ENCODE measurements around the gene TRABD2A. TPM values are rescaled to one million over a fixed set of nuclear protein-coding genes. Genes with fewer than 3 reads are reported as not detected.

The TRABD2A gene
- total RNA-seq, 1 donor from 2014 or later = 0.52 TPM

- DNase-seq (ENCODE audit: low spot score) = peak; percentile 69
These were observed 23.9 kb upstream of the TRABD2A start for GRCh38 chr2:84904717-84905174.

GRCh38 chr2:84904151-84904550 lies 23.3 kb upstream of the TRABD2A start:
- no peak for DNase-seq (ENCODE audit: low spot score)

GRCh38 chr2:84902526-84902925 lies 21.6 kb upstream of the TRABD2A start:
- DNase-seq (ENCODE audit: low spot score) = no peak

- DNase-seq (ENCODE audit: low spot score) = no peak
These were observed 20.8 kb upstream of the TRABD2A start for GRCh38 chr2:84901593-84902120.

GRCh38 chr2:84900971-84901370 lies 20.1 kb upstream of the TRABD2A start:
- no peak for DNase-seq (ENCODE audit: low spot score)

- no peak for DNase-seq (ENCODE audit: low spot score)
These were observed 18.7 kb upstream of the TRABD2A start for GRCh38 chr2:84899304-84900204.

- DNase-seq (ENCODE audit: low spot score) = no peak
These were observed 16.9 kb upstream of the TRABD2A start for GRCh38 chr2:84897773-84898172.

- no peak for DNase-seq (ENCODE audit: low spot score)
These were observed 15.7 kb upstream of the TRABD2A start for GRCh38 chr2:84896567-84896966.

- no peak for DNase-seq (ENCODE audit: low spot score)
These were observed 14.1 kb upstream of the TRABD2A start for GRCh38 chr2:84894758-84895520.

- DNase-seq (ENCODE audit: low spot score) = no peak
These were observed 13.3 kb upstream of the TRABD2A start for GRCh38 chr2:84894131-84894586.

- no peak for DNase-seq (ENCODE audit: low spot score)
These were observed 10.6 kb upstream of the TRABD2A start for GRCh38 chr2:84891355-84892010.

- DNase-seq (ENCODE audit: low spot score) = no peak
These were observed 8.4 kb upstream of the TRABD2A start for GRCh38 chr2:84889332-84889731.

- peak; percentile 38 for DNase-seq (ENCODE audit: low spot score)
These were observed 7.8 kb upstream of the TRABD2A start for GRCh38 chr2:84888401-84889276.

- DNase-seq (ENCODE audit: low spot score) = no peak
These were observed 5.9 kb upstream of the TRABD2A start for GRCh38 chr2:84886791-84887190.

- no peak for DNase-seq (ENCODE audit: low spot score)
These were observed 4.2 kb upstream of the TRABD2A start for GRCh38 chr2:84885111-84885510.

- DNase-seq (ENCODE audit: low spot score) = no peak
These were observed 3.6 kb upstream of the TRABD2A start for GRCh38 chr2:84884449-84884848.

- no peak for DNase-seq (ENCODE audit: low spot score)
These were observed 2.1 kb upstream of the TRABD2A start for GRCh38 chr2:84882775-84883550.

GRCh38 chr2:84882414-84882738 lies 1.5 kb upstream of the TRABD2A start:
- DNase-seq (ENCODE audit: low spot score) = no peak

GRCh38 chr2:84881581-84882413 lies 913 bp upstream of the TRABD2A start:
- peak; percentile 81 for DNase-seq (ENCODE audit: low spot score)

- DNase-seq (ENCODE audit: low spot score) = no peak
These were observed 564 bp downstream of the TRABD2A start for GRCh38 chr2:84880395-84880644.

Measured in mucosa of gallbladder (tissue), 1 donor.